ENCODE data around the gene CPNE2. TPM values are rescaled to one million over a fixed set of nuclear protein-coding genes. Genes with fewer than 3 reads are reported as not detected.
"Not testable (repeated sequence)": the region's sequence is repeated elsewhere in the genome, so short reads cannot be mapped to it uniquely, and the experiment has no call there.

Gene CPNE2
- total RNA-seq, 1 donor from 2014 or later: 73.7 TPM

DNA sequence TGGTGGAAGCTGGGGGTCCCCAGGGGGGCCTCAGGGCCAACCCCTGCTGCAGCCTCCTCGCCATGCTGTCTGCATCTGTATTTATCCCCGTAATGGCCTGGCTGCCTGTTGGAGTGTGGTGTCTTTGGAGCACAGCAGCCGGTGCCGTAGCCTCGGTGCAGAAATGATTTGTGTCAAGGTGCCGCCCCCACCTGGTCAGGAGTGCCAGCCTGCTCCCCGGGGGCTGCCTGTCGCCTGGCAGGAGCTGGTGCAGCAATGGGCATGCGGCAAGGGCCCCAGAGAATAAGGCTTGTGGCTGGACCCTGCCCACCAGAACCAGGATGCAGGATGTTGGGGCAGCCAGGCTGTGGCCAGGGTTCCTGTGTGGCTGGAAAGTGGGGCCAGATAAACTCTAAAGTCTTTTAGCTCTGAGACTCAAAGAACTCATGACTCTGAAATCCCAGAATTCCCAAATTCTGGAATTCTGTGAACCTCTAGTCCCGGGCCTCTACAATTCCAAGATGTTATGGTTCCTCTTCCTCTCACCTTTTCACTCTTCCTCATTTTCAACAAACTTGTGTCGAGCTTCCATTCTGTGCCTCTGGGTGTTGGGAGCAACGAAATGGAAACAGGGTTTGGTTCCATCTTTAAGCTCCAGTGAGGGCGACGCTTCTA is 5.9 kb downstream of the CPNE2 start:
- DNase-seq (ENCODE audit: low read depth, low spot score): no peak

DNA sequence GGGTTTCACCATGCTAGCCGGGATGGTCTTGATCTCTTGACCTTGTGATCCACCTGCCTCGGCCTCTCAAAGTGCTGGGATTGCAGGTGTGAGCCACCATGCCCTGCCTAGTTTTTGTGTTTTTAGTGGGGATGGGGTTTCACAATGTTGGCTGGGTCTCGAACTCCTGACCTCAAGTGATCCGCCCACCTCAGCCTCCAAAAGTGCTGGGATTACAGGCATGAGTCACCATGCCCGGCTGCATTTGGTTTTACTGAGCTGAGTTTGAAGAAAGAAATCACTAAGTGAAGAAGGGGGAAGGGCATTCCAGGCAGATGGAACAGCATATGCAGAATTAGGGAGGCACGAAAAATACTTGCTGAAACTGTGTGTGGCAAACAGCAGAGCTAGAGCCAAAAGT is 7.6 kb downstream of the CPNE2 start:
- DNase-seq (ENCODE audit: low read depth, low spot score): not testable (repeated sequence)

DNA sequence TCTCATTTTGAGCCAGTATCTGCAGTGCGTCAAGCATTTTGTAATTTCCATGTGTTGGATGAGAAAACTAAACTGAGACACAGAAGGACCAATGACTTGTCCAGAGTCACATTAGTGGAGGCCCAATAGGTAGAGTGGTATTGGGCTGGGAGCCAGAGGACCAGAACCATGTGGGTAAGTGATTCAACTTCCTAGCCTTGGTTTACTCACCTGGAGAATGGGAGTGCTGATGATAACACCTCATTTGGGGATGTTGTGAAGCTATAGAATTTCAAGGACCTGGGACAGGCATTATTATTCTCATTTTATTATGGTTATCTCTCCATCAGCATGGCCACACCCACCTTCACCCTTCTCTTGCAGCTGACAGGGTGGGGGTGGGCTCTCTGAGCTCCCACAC is 8.1 kb downstream of the CPNE2 start:
- DNase-seq (ENCODE audit: low read depth, low spot score): no peak

DNA sequence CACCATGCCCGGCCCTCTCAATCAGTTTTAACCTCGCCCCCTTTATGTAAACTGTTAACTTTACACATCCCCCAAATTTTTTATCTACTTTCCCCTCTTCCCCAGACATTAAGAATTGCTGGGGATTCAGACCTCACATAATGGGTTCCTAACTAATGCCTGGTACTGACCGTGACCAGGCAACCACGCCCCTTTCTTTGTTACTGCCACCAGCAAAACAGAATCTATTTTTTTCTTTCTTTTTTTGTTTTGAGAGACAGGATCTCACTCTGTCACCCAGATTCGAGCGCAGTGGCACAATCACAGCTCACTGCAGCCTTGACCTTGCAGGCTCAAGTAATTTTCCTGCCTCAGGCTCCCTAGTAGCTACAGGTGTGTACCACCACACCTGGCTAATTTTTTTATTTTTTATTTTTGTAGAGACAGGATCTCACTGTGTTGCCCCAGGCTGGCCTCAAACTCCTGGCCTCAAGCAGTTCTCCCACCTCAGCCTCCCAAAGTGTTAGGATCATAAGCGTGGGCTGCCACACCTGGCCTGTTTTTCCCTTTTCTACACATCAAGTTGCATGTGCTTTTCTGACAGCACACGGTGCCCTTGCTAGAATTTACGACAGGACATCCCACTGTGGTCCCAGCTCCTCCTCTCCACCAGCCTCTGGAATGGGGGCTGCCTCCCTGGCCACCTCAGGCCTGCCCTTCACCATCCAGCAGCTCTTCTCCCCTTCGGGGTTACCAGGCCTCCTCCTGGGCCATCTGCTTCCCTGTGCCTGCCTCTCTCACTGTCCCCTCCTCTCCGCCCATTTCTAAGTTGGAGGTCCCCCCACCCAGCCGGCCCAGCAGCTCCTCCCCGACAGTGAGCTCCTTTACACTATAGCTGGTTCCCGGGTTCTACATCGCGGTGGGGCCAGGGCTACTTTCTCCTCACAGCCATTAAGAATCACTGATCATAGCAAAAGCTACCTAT is 10.8 kb downstream of the CPNE2 start:
- DNase-seq (ENCODE audit: low read depth, low spot score): no peak

DNA sequence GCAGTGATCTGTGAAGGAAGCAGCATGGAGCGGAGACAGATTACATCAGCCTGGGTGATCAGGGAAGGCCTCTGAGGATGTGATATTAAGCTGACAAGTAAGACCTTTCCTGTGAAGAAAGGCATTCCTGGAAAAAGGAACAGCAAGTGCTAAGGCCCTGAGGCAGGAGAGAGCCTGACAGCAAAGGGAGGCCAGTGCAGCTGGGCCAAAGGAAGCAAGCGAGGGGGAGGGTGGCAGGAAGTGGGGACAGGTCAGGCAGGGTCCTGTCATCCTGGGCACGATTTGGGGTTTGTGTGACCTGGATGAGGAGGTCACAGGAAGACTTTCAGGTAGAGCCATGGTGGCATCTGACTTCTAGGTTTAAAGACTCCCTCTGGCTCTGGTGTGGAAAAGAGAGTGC is 12.3 kb downstream of the CPNE2 start:
- no peak for DNase-seq (ENCODE audit: low read depth, low spot score)

DNA sequence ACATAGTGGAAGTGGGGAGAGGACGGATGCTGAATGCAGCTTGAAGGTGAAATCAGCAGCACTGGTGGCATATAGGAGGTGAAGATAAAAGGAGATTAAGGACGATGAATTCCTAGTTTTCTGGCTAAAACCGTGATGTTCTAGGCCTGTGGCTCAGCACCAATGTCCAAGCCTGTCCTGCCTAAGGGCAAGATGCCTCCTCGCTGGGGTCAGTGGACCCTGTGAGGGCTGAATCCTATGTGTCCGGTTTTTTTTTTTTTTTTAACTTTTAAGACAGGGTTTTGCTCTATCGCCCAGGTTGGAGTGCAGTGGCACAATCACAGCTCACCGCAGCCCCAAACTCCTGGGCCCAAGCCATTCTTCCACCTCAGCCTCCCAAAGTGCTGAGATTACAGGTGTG is 12.8 kb downstream of the CPNE2 start:
- DNase-seq (ENCODE audit: low read depth, low spot score): no peak

DNA sequence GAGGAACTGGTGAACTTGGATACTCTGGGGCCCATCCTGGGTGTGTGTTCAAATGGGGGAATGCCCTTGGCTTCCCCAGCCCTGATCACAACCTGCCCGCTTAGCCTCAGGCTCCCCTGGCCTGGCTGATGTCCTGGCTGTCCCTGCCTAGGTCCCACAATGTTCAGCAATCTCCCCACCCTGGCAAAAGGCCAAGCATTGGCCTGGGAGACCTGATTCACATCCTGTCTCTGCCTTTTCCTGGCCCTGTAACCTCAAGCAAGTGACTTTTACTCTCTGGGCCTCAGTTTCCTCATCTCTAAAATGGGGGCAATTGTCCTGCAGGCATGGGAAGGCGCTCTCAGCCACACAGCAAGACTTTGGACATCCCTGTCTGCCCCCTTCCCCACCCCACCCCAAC is 14.4 kb downstream of the CPNE2 start:
- no peak for DNase-seq (ENCODE audit: low read depth, low spot score)

DNA sequence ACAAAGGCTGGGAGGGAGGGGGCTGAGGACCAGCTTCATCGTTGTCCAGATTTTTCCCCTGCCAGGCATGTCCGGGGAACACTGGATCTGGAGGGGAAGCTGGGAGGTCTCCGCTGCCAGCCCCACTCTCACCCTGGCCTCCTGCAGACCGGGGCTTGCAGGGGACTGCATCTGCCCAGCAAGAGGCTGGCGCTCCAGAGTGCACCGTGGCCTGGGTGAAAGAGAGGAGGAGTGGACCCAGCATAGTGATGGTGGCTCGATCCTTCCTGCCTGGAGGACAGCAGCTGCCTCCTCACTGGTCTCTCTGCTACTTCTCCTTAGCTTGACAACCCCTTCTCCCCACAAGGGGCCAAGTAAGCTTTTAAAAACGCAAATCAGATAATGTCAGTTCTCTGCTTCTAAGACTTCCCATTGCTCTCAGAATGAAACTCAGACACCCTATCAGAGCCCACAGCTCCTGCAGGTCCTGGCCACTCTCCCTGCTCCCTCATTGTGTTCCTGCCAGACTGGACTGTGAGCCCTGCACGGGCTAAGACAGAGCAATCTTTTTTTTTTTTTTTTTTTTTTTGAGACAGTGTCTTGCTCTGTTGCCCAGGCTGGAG is 15.0 kb downstream of the CPNE2 start:
- no peak for DNase-seq (ENCODE audit: low read depth, low spot score)

DNA sequence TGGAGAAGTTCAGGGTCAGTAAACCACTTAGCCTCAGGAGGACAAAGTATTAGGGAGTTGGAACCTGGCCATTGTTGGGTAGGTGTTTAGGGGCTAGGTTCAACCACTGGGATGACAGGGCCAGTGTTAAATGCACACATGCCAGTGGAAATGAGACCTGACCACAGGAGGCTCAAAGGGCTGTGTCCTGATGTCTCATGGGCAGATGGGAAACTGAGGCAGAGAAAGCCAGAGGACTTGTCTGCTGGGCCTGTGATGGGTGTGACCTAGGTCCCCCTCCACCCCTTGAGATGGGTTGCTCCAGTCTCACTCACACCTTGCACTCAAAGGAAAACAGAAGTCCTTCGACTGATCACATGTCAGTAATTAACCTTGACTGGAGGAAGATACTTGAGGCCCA is 16.0 kb downstream of the CPNE2 start:
- DNase-seq (ENCODE audit: low read depth, low spot score): no peak

DNA sequence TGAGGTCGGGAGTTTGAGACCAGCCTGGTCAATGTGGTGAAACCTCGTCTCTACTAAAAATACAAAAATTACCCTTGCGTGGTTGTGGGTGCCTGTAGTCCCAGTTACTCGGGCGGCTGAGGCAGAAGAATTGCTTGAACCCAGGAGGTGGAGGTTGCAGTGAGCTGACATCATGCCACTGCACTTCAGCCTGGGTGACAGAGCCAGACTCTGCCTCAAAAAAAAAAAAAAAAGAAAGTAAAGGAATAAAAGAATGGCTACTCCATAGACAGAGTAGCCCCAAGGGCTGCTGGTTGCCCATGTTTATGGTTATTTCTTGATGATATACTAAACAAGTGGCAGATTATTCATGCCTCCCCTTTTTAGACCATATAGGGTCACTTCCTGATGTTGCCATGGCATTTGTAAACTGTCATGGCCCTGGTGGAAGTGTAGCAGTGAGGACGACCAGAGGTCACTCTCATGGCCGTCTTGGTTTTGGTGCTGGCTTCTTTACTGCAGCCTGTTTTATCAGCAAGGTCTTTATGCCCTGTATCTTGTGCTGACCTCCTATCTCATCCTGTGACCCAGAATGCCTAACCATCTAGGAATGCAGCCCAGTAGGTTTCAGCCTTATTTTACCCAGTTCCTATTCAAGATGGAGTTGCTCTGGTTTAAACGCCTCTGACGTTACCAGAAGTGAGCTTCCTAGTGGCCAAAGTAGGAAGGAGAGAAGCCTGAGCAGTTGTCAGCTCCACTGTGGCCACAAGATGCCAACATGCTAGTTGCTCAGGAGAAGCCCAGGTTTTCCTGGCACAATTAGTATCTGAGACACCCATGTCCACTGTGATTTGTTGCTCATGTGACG is 17.1 kb downstream of the CPNE2 start:
- DNase-seq (ENCODE audit: low read depth, low spot score): not testable (repeated sequence)

DNA sequence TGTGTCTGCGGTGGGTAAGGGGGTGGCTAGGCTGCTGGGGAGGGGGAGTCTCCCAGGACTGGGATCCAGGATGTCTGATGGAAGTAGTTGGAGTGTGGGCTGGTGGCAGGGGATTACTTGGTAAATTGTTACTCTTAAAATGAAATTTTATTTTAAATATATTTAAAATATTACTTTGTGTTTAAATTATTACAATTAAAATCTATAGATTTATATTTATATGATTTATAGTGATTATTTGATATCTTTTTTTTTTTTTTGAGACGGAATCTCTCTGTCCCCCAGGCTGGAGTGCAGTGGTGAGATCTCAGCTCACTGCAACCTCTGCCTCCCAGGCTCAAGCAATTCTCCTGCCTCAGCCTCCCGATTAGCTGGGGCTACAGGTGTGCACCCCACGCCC is 18.6 kb downstream of the CPNE2 start:
- no peak for DNase-seq (ENCODE audit: low read depth, low spot score)

DNA sequence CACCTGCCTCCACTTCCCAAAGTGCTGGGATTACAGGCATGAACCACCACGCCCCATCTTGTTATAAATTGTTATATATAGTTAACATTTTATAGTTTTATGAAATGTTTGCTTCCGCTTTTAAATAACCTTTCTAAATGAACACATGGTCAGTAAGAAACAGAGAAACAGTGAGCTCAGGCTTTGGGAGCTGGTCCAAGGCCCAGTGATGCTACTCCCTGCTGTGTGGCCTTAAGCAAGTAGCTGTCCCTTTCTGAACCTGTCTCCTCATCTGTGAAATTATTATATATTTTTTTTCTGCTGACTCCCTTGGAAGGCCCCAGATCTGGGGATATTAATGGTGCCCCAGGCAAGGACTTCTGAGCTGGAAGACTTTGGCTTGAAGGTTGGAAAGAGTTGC is 19.0 kb downstream of the CPNE2 start:
- no peak for DNase-seq (ENCODE audit: low read depth, low spot score)

DNA sequence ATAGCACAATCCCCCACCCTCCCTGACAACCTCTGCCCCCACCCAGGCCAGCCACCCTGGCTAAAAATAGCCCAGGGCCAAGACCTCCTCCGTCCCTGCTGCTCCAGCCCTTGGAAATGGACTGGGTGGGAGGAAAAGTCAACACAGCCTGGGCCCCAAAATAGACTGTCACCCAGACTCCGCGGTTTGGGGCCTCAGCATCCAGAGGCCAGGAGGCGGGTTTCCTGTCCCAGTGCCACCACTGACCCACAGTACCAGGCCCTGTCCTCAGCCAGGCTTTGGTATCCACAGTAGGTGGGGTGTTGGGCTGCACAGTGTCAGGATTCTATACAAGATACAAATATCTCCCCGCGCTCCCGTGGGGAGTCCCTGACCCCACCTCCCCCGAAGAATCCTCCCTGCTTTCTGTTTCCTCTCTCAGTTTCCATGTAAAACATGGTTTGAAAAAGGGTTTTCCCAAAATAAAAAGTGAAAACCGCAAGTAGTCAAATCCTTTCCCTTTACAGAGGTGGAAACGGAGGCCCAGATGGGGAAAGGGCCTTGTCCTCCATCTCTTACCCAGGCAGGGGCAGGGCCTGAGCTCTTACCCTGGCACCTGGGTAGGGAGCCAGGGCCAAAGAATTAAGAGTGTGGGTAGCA is 20.1 kb downstream of the CPNE2 start:
- DNase-seq (ENCODE audit: low read depth, low spot score): no peak

DNA sequence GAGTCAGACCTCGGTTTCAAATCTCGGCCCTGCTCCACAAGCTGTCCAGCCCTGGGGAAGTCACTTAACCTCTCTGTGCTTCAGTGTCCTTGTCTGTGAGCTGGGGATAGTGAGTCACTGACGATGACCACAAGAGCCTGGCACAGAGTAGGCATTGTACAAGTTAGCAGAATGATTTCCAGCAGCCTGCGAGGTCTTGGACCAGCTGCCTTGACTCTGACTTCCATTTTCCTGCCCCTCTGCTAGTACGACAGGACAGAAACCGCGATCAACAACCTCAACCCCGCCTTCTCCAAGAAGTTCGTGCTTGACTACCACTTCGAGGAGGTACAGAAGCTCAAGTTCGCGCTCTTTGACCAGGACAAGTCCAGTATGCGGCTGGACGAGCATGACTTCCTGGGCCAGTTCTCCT is 20.7 kb downstream of the CPNE2 start:
- DNase-seq (ENCODE audit: low read depth, low spot score): no peak

DNA sequence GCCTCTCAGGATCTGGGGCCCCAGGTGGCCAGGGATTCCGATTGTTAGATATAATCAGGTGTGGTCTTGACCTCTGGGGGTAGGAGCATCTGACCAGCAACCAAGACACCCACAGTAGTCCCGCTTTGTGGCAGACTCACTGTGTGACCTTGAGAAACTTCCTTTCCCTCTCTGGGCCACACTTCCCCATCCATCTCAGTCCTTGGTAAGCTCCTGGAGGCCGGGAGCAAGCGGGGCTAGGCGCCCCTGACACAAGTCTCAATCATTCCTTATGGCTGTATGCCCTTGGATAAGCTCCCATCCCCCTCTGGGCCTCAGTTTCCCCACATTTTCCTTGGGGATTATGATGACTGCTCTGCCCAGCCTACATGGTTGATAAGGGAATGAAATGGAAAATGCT is 21.3 kb downstream of the CPNE2 start:
- DNase-seq (ENCODE audit: low read depth, low spot score): no peak

DNA sequence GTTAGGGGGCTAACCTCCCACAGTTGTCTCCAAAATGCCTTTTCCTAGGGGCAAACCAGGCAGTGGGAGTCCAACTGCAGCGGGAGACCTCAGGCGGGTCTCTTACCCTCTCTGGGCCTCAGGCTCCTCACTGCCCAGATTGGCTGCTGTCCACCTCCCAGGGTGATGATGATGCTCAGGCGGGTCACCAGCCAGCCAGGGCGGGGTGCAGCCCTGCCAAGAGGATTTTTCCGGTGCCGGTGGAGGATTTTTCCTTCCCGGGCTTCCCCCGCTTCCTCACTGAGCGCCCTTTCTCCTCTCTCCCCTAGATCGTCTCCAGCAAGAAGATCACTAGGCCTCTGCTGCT is 22.8 kb downstream of the CPNE2 start:
- no peak for DNase-seq (ENCODE audit: low read depth, low spot score)

DNA sequence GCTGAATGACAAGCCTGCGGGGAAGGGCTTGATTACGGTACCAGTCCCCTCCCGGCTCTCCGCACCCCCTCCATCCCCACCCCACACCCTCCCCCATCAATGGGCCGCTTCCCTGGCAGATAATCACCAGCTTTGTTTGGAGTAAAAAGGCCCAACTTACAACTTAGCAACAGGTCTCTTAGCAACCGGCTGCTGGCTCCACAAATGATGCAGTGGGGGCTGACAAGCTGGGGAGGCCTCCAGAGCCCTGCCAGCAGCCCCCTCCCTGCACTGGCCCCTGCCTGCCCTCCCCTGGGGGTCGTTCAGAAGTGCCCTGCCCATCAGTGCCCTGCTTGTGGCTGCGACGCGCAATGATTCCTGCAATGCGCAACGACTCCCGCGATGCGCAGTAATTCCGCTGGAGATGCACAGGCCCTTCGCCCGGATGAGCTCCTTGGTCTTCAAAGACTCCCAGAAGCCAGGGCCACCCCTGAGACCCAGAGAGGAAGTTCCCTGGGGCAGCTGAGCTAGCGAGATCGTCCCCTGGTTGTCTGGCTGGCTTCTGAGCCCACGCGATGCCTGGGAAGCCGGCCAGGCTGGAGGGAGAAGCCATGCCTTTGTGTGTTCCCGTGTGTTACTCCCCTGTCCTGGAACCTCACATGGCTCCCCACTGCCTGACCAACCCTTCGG is 23.3 kb downstream of the CPNE2 start:
- DNase-seq (ENCODE audit: low read depth, low spot score): no peak

DNA sequence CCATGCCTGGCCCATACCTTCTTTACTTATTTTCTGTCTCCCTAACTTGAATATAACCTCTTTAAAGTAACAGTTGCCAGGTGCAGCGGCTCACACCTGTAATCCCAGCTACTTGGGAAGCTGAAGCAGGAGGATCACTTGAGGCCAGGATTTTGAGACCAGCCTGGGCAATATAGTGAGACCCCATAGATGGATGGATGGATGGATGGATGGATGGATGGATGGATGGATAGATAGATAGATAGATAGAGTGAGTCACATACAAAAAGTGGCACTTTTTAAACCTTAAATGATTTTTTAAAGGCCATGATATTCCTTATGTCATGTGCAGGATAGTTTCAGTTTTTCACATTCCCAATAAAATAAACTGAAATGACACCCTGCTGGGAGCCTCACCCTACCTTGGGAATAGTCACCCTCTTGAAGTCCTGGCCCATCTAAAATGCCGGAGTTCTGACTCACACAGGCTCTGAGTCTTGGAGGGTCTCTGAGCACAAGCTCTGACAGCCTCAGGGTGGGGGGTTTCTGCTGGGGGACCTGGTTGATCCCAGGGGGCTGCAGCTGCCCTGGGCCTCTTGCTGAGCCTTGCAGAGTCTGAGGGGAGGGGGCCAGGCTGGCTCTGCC is 26.2 kb downstream of the CPNE2 start:
- no peak for DNase-seq (ENCODE audit: low read depth, low spot score)

DNA sequence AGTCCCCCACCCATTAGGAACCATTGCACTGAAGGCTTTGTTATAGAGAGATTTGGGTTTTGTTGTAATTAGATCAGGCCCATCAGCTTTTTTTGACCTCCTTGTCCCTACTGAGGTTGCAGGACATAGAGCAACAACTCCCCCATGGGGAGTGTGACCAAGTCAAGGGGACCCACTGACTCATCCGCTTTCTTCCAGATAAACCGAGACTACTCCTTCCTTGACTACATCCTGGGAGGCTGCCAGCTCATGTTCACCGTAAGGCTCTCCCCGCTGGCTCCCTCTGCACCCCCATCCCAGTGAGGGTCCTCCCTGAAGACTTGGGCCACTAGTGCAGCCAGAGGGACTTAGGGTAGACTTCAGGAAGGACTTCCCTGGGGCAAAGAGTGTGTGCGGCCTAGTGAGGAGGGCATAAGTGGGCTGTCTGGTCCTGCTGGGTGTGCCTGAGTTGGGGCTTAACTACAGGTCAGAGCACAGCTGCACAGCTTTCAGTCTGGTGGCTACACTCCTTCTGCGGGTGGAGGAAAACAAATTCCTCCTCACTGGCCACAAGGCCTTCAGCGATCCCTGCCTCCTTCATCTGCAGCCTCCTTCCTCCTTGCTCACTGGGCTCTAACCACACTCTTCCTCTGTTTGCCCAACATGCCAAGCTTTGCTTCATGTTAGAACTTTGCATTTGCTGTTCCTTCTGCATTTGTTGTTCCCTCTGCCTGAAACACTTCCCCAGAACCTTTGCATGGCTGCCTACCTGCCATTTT is 31.0 kb downstream of the CPNE2 start:
- no peak for DNase-seq (ENCODE audit: low read depth, low spot score)
